EH (cell line): ENCODE results near the gene IGFBP5.

ENCODE experiments used
- DNase-seq: peaks from one replicate; pipeline ENCODE4 v3.0.0-alpha.2; 2015; ENCODE audit warnings: low read depth

Gene IGFBP5

DNA sequence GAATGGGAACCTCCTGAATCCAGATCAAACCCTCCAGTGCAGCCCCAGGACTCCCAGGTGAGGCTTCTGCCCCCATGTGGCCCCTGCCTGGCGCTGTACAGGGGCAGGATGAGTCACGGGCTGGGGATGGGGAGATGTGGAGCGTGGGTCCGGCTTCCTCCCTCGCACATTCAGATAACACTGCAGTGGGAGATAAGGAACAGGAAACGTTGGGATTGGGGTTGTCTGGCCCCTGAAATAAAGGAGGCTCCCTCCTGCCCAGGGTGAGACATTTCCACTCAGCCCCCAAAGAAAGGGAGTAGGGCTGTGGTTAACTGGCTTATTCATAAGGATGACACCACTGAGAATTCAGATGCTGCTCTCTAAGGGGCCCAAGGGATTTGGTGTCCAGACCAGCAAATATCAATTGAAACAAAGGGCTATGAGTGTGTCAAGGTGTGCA, 30.7 kb downstream of the IGFBP5 start:
- no peak for DNase-seq

DNA sequence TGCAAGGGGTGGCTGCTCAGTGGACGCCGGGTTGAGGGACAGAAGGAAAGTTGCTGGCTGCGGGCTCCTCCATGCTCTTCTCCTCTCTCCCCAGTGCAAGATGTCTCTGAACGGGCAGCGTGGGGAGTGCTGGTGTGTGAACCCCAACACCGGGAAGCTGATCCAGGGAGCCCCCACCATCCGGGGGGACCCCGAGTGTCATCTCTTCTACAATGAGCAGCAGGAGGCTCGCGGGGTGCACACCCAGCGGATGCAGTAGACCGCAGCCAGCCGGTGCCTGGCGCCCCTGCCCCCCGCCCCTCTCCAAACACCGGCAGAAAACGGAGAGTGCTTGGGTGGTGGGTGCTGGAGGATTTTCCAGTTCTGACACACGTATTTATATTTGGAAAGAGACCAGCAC, 31.5 kb downstream of the IGFBP5 start:
- no peak for DNase-seq

GRCh38 chr2:216663106-216663505, 32.2 kb downstream of the IGFBP5 start:
- no peak for DNase-seq

DNA sequence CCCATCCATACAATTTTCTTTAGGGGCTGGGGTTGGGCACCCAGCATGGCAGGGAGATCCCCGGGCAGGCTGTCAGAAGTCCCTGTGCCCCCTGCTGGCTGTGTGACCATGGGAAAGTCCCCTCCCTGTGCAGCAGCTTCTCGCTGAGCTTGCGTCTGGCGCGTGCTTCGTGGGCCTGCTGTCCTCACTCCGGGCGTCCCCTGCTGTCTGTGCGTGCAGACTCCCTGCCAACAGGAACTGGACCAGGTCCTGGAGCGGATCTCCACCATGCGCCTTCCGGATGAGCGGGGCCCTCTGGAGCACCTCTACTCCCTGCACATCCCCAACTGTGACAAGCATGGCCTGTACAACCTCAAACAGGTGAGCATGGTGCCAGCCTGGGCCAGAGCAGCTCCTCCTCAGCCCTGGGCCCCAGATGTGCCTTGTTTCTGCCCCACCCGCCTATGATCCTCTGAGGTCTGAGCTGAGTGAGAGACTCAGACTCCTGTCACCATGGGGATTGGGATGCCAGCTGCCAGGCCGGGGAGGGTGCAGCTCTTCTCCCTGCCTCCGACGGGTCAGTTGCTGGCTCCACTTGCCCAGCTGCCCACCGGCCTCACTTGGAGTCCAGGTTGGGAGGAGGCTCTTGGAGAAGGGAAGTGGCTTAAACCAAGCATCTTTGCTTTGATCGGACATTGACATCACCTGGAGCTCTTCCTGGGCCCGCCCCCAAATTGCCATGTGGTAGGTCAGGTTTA, 33.5 kb downstream of the IGFBP5 start:
- no peak for DNase-seq

GRCh38 chr2:216661051-216661450, 34.3 kb downstream of the IGFBP5 start:
- DNase-seq: no peak

DNA sequence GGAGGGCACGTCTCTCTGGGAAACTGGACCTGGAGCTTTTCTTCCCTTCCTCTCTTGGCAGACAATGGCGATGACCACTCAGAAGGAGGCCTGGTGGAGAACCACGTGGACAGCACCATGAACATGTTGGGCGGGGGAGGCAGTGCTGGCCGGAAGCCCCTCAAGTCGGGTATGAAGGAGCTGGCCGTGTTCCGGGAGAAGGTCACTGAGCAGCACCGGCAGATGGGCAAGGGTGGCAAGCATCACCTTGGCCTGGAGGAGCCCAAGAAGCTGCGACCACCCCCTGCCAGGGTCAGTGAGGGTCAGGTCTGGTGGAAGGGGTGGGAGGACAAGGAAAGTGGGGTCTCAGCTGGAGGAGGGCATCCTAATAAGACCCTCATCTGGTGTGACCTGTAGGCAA, 34.9 kb downstream of the IGFBP5 start:
- no peak for DNase-seq

DNA sequence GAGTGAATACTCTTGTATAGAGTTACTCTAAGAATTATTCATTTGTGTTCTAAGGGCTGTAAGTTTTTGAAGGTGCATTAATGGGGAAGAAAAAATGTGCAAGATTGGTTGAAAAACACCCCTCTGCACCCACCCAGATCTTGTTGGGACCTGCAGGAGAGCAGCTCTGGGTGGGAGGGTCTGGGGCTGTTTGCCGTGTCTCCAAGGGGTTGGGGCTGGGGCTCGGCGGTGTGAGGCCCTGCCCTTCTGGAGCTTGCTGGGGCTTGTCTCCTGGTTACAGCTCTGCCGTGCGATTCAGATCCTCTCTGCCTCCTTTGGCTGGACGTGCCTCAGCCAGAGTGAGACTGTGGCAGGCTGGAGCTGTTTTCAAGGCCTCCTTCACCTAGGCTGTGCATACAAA, 36.1 kb downstream of the IGFBP5 start:
- no peak for DNase-seq

- no peak for DNase-seq
These were observed 36.6 kb downstream of the IGFBP5 start for GRCh38 chr2:216658757-216659156.

- DNase-seq: no peak
These were observed 37.4 kb downstream of the IGFBP5 start for GRCh38 chr2:216657980-216658379.

- peak; percentile 51 for DNase-seq
These were observed 38.1 kb downstream of the IGFBP5 start for GRCh38 chr2:216657086-216657855.

DNA sequence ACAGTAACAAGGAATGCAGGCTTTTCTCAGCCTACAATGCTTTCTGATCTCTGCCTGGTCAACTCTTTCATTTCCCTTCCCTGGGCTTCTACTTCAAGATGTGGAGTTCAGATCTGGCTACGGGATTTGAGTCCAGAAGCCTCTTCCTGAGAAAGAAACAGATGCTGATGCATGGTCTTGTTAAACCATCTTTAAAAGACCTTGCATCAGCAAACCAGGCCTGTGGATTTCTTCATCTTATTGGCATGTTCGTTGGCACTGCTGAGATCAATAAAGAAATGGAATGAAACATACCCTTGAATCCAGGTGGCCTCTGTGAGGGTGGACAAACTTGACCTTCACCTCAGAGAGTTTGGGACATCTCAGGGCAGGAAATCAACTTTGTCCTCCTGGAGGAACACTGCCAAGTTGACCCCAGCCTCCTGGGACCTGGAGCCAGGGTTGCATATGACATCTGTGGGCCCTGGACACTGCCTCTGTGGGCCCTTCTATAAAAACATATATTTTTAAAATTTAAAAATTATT, 40.8 kb downstream of the IGFBP5 start:
- DNase-seq: no peak

DNA sequence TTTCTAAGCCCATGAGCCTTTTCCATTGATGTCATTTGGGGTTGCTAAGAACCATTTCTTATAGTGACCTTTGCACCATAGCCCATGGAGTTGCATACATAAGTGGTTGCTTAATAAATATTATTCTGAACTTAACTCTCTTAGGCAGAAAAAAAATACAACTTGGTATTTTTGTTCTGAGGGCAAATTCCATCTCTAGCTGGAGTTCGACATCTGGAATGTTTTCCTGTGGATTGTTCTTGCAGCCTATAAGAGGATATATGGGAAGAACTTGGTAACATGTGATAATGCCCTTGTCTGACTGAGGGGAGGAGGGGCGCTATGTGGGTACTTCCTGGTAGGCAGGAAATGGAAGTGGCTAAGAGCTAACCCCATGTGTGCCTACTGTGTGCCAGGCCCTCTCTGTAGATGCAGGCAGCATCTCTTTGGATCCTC, 41.4 kb downstream of the IGFBP5 start:
- DNase-seq: peak; percentile 84

- DNase-seq: no peak
These were observed 42.1 kb downstream of the IGFBP5 start for GRCh38 chr2:216653093-216653799.

GRCh38 chr2:216652566-216652965, 42.8 kb downstream of the IGFBP5 start:
- DNase-seq: no peak

DNA sequence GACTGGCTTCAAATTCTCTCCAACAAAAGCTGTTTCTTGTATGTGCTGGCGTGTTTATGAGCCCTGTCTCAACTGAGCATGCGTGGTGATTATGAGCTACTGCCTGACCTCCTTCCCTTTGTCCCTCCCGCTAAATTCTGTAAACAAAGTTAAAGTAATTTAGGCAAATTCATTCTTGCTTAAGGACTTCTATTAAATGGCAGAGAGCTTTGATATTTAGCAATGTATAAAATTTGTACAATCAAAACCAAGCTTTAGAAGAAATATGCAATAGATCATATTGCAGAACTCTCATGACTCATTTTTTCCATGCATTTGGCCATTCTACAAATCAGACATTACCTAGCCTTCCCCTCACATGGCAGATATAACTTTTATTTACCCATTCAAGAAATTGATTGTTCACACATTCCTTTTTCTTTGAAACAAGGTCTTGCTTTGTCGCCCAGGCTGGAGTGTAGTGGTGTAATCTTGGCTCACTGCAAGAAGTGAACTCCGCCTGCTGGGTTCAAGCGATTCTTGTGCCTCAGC, 43.9 kb downstream of the IGFBP5 start:
- DNase-seq: peak; percentile 67

GRCh38 chr2:216650626-216651257, 44.6 kb downstream of the IGFBP5 start:
- DNase-seq: no peak

DNA sequence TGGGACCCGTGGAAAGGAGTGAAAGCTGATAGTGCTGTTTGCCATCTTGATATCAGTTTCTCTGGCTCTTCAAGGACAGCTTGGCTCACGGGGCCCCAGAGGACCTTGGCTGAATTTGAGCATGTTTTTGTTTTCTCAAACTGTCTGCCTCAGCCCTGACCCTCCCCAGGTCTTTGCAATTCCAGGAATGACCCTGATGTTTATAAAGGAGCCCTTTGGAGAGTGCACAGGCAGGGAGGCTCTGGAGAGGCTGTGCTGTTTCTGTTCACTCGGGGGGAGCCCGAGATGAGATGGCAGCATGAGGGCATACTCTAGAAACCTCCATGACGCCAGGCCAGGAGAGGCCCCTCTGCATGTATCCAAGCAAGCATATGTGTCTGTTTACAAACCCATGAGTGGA, 45.8 kb downstream of the IGFBP5 start:
- DNase-seq: no peak

DNA sequence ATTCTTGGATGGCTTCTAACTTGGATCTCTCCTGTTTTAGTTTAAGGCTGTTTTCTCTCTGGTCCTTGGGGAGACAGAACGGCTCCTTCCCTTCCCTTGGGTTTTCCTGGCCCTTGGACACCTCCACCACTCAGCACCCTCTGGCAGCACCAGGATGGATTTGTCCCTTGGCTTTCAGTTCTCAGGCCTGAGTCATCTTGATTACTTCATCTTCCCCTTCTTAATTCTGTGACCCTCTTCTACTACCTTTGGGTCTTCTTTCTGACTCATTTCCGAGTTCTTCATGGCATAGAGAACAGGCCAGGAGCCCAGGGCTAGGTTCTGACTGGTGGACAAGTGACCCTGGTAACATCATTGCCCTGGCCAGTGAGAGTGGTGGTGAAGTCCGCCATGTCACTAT, 47.2 kb downstream of the IGFBP5 start:
- peak; percentile 66 for DNase-seq

DNA sequence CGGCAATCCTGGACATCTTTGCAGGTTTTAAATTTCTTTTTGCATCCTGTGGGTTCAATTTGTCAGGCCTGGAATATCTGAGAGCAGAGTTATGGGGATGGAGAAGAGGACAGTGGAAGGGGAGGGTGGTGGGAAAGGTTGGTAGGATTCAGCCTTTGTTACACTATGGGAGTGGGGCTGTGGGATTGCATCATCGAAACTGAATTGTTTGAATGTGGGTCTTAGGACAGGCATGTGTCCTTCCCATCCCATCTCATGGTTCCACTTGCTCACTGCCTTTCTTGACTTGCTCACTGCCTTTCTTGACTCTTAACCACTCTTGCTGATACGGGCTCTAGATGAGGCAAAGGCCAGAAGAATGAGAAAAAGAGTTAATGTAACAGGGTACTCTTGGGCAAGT, 49.2 kb downstream of the IGFBP5 start:
- no peak for DNase-seq

DNA sequence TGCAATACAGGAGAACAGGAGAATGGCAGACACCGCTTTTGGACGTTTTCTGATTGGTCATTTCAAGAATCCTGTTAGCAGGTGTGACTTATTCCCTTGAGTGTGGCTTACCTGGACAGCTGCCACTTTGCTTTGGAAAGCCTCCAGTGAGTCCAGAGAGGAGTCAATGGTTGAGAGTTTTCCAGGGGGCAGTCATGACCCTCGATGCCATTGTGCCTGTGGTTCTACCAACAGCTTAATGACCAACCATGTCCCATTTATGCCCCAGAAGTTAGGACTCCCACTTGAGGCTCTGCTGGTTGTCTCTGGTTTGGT, 49.8 kb downstream of the IGFBP5 start:
- no peak for DNase-seq

GRCh38 chr2:216644842-216645635, 50.3 kb downstream of the IGFBP5 start:
- no peak for DNase-seq
